ENCODE data around the gene EN2. TPM values are rescaled to one million over a fixed set of nuclear protein-coding genes. Genes with fewer than 3 reads are reported as not detected.

EN2 gene
- total and polyA plus RNA-seq, 4 donors: 0.02 to 0.06 (median 0.04) TPM; not detected in 1

GRCh38 chr7:155456738-155457543 lies 988 bp upstream of the EN2 start:
- ATAC-seq (ENCODE audit: insufficient read depth, low FRiP score) (no peak), DNase-seq (peak; percentile 78 to 81 (median 80))
- H3K27me3 ChIP-seq (ENCODE audit: control insufficient read depth in 3 of 3, insufficient read depth in 3 of 3, low read length in 2 of 3): peaks cover 29 to 81% (median 76%) of the 10 kb centered on the region in 3 donors
- H3K4me1 ChIP-seq (ENCODE audit: control insufficient read depth in 5 of 5, insufficient read depth in 5 of 5, low read length in 5 of 5): peaks cover 0 to 24% (median 3%) of the 10 kb centered on the region in 5 donors
- TF ChIP-seq CTCF (IDR thresholded peaks at IDR 0.05; ENCODE audit: control extremely low read depth, extremely low read depth): no peak
- H3K27ac ChIP-seq (ENCODE audit: low read depth in 1 of 2, low read length in 1 of 2): no peak overlapping the region
- no peak overlapping the region for H3K9ac ChIP-seq (ENCODE audit: insufficient read depth in 1 of 2, low read length in 2 of 2)
- H3K36me3 ChIP-seq (ENCODE audit: control insufficient read depth in 4 of 4, insufficient read depth in 4 of 4, low read length in 4 of 4): no peaks in the 10 kb centered on the region
- H3K9me3 ChIP-seq (ENCODE audit: control insufficient read depth in 4 of 4, insufficient read depth in 3 of 4, low read length in 3 of 4): peaks cover 0 to 10% (median 0%) of the 10 kb centered on the region in 4 donors
- WGBS, 2 donors: 2 to 3% methylated on average over 51 to 69 of the region's 69 CpGs
- H3K4me3 ChIP-seq: peak overlapping the region; percentile 19

- H3K27me3 ChIP-seq (ENCODE audit: control insufficient read depth in 3 of 3, insufficient read depth in 3 of 3, low read length in 2 of 3): peaks cover 34 to 81% (median 75%) of the 10 kb centered on the region in 3 donors
- no peak for TF ChIP-seq CTCF (IDR thresholded peaks at IDR 0.05; ENCODE audit: control extremely low read depth, extremely low read depth)
- DNase-seq: no peak
- no peaks in the 10 kb centered on the region for H3K36me3 ChIP-seq (ENCODE audit: control insufficient read depth in 4 of 4, insufficient read depth in 4 of 4, low read length in 4 of 4)
- WGBS, 2 donors: 2 to 5% methylated on average over 46 to 98 of the region's 98 CpGs
- ATAC-seq (ENCODE audit: insufficient read depth, low FRiP score): no peak
- H3K4me3 ChIP-seq: no peak overlapping the region
- H3K9ac ChIP-seq (ENCODE audit: insufficient read depth in 1 of 2, low read length in 2 of 2): no peak overlapping the region
- H3K9me3 ChIP-seq (ENCODE audit: control insufficient read depth in 4 of 4, insufficient read depth in 3 of 4, low read length in 3 of 4): peaks cover 0 to 13% (median 0%) of the 10 kb centered on the region in 4 donors
- H3K4me1 ChIP-seq (ENCODE audit: control insufficient read depth in 5 of 5, insufficient read depth in 5 of 5, low read length in 5 of 5): peaks cover 0 to 24% (median 3%) of the 10 kb centered on the region in 5 donors
- no peak overlapping the region for H3K27ac ChIP-seq (ENCODE audit: low read depth in 1 of 2, low read length in 1 of 2)
Observed at GRCh38 chr7:155457544-155458110, 302 bp upstream of the EN2 start.

- Histone ChIP-seq H3K9ac (ENCODE audit: insufficient read depth in 1 of 2, low read length in 2 of 2) (no peak overlapping the region), H3K36me3 (ENCODE audit: control insufficient read depth in 4 of 4, insufficient read depth in 4 of 4, low read length in 4 of 4) (no peaks in the 10 kb centered on the region), H3K27me3 (ENCODE audit: control insufficient read depth in 3 of 3, insufficient read depth in 3 of 3, low read length in 2 of 3) (peaks cover 35 to 81% (median 80%) of the 10 kb centered on the region in 3 donors), H3K4me3 (no peak overlapping the region), H3K4me1 (ENCODE audit: control insufficient read depth in 5 of 5, insufficient read depth in 5 of 5, low read length in 5 of 5) (peaks cover 0 to 22% (median 3%) of the 10 kb centered on the region in 5 donors), H3K27ac (ENCODE audit: low read depth in 1 of 2, low read length in 1 of 2) (no peak overlapping the region), H3K9me3 (ENCODE audit: control insufficient read depth in 4 of 4, insufficient read depth in 3 of 4, low read length in 3 of 4) (peaks cover 0 to 11% (median 0%) of the 10 kb centered on the region in 4 donors)
- ATAC-seq (ENCODE audit: insufficient read depth, low FRiP score) (no peak), DNase-seq (no peak)
- TF ChIP-seq CTCF (IDR thresholded peaks at IDR 0.05; ENCODE audit: control extremely low read depth, extremely low read depth): no peak
- WGBS, 2 donors: 2 to 3% methylated on average over 48 to 68 of the region's 68 CpGs
Observed at GRCh38 chr7:155458878-155459699, 1.2 kb downstream of the EN2 start.
